GM19467 (cell line): Measurements from ENCODE around the gene BGLAP.

Experiments used
- ATAC-seq: cut with Tn5 transposase; IDR thresholded peaks from one replicate; pipeline ENCODE4 v1.9.1; 2021; ENCODE audit warnings: mild to moderate bottlenecking, moderate library complexity; ENCODE audit not compliant: unreplicated experiment

The BGLAP gene

GRCh38 chr1:156226116-156226538 lies 15.9 kb upstream of the BGLAP start:
- ATAC-seq = peak; percentile 55

- no peak for ATAC-seq
Measured at GRCh38 chr1:156226782-156227181, 15.2 kb upstream of the BGLAP start.

- ATAC-seq = no peak
Measured at GRCh38 chr1:156228501-156228900, 13.5 kb upstream of the BGLAP start.

- ATAC-seq = no peak
Measured at GRCh38 chr1:156229809-156230472, 12.0 kb upstream of the BGLAP start.

GRCh38 chr1:156230473-156230837 lies 11.5 kb upstream of the BGLAP start:
- no peak for ATAC-seq

GRCh38 chr1:156232201-156232894 lies 9.6 kb upstream of the BGLAP start:
- ATAC-seq = no peak

GRCh38 chr1:156233426-156234127 lies 8.4 kb upstream of the BGLAP start:
- ATAC-seq = no peak

GRCh38 chr1:156236164-156236563 lies 5.8 kb upstream of the BGLAP start:
- no peak for ATAC-seq

- ATAC-seq = no peak
Measured at GRCh38 chr1:156238248-156238647, 3.7 kb upstream of the BGLAP start.

GRCh38 chr1:156241311-156241811 lies 623 bp upstream of the BGLAP start:
- ATAC-seq = no peak

GRCh38 chr1:156242738-156243137 lies 754 bp downstream of the BGLAP start:
- ATAC-seq = no peak

GRCh38 chr1:156244126-156244525 lies 2.1 kb downstream of the BGLAP start:
- no peak for ATAC-seq

- ATAC-seq = no peak
Measured at GRCh38 chr1:156244712-156245111, 2.7 kb downstream of the BGLAP start.

- ATAC-seq = no peak
Measured at GRCh38 chr1:156245451-156246232, 3.7 kb downstream of the BGLAP start.

- no peak for ATAC-seq
Measured at GRCh38 chr1:156246241-156246780, 4.3 kb downstream of the BGLAP start.

- no peak for ATAC-seq
Measured at GRCh38 chr1:156246781-156247459, 4.9 kb downstream of the BGLAP start.

- ATAC-seq = no peak
Measured at GRCh38 chr1:156247460-156248322, 5.7 kb downstream of the BGLAP start, which contains the start of gene PAQR6. TSS of gene PAQR6 (minus strand) at chr1:156248056. CDS start at chr1:156246731, 1,325 bp downstream.

- ATAC-seq = no peak
Measured at GRCh38 chr1:156248323-156248683, 6.3 kb downstream of the BGLAP start.

GRCh38 chr1:156249593-156249992 lies 7.6 kb downstream of the BGLAP start:
- ATAC-seq = no peak
